Measurements from ENCODE around the gene MKS1.

DNA sequence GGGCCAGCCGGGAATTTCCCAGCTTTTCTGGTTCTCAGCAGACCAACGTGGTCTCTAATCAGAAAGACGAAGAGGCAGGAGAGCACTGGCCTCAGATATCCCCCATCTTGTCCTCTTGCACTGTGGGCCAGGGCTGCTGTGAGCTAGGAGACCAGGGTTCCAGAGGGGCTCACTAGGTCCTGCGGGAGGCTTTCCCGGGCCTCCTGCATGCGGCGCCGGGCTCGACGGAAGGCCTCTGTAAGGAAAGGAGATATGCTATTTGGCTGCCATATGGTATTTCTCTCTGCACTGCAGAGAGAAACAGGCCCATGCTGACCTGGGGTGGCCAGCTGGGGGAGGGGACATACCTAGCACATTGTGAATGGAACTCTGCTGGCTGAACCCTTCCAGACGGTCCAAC is 13.1 kb downstream of the MKS1 start:
- TF ChIP-seq, protein P1, sequence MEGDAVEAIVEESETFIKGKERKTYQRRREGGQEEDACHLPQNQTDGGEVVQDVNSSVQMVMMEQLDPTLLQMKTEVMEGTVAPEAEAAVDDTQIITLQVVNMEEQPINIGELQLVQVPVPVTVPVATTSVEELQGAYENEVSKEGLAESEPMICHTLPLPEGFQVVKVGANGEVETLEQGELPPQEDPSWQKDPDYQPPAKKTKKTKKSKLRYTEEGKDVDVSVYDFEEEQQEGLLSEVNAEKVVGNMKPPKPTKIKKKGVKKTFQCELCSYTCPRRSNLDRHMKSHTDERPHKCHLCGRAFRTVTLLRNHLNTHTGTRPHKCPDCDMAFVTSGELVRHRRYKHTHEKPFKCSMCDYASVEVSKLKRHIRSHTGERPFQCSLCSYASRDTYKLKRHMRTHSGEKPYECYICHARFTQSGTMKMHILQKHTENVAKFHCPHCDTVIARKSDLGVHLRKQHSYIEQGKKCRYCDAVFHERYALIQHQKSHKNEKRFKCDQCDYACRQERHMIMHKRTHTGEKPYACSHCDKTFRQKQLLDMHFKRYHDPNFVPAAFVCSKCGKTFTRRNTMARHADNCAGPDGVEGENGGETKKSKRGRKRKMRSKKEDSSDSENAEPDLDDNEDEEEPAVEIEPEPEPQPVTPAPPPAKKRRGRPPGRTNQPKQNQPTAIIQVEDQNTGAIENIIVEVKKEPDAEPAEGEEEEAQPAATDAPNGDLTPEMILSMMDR (IDR thresholded peaks at IDR 0.05) = no peak
- no peak for TF ChIP-seq POLR2AphosphoS5 (IDR thresholded peaks at IDR 0.05)

Data from breast epithelium (tissue), 3 donors.